SHP77 treated with DMSO at 0.1 percent for 48 hours (cell line): ENCODE measurements around the gene ORAI1.
A peak's percentile ranks its signal among the peaks of the same experiment; 100 is the strongest.
"Not testable (repeated sequence)": the region's sequence is repeated elsewhere in the genome, so short reads cannot be mapped to it uniquely, and the experiment has no call there.

Experiments used
- DNase-seq: peaks from one replicate; lab custom pipeline; 2025; lab: John Stamatoyannopoulos, UW

Gene ORAI1

DNA sequence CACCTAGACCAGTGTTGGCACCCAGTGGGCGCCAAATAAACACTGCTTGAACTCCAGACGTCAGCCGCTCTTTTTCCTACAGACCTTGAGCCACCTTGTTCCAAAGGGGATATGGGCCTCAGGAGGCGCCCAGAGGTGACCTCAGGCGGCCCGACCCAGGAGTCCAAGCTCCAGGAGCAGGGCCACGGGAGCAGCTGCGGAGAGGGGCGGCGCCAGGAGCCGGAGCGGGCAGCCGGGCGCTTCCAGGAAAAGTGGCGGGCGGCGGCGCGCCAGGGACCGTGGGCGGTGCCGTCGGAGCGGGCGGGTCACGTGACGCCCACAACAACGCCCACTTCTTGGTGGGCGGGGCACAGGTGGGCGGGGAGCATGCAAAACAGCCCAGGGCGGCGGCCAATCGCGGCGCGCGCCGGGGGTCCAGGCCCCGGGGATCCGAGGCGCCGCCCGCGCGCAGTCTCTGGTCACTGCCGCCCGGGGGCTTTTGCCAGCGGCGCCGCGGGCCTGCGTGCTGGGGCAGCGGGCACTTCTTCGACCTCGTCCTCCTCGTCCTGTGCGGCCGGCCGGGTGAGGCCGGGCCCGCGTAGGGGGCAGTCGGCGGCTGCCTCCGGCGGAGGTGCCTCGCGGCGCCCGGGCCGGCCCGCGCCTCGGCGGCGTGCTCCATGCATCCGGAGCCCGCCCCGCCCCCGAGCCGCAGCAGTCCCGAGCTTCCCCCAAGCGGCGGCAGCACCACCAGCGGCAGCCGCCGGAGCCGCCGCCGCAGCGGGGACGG lies at the start of gene ORAI1:
TSS of gene ORAI1 (plus strand) at position 444 of the 766 bp plus-strand sequence.
- DNase-seq = peak; percentile 91

DNA sequence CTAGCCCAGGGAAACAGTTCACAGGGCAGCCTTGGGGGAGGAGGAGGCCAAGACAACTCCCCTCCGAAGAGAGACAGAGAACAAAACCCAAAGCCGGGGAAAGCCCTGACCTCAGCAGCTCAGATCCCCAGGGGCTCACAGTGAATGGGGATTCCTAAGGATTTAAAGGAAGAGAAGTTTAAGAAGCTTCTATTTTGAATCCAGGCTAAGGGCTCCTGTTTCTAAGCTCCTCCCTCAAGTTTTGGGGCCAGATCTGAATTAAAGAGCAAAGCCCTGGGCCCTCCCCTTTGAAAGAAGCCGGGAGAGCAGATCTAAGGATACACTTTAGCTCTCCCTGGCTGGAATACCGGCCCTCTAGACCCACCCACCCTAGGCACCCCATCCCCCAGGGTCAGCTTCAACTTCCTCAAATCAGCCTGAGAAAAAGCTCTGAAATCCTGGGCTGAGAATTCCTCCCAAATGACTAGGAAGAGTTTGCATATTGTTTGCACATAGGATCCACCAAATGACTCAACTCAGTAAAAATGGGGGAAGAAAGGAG lies 49.4 kb upstream of the ORAI1 start:
- DNase-seq = no peak

DNA sequence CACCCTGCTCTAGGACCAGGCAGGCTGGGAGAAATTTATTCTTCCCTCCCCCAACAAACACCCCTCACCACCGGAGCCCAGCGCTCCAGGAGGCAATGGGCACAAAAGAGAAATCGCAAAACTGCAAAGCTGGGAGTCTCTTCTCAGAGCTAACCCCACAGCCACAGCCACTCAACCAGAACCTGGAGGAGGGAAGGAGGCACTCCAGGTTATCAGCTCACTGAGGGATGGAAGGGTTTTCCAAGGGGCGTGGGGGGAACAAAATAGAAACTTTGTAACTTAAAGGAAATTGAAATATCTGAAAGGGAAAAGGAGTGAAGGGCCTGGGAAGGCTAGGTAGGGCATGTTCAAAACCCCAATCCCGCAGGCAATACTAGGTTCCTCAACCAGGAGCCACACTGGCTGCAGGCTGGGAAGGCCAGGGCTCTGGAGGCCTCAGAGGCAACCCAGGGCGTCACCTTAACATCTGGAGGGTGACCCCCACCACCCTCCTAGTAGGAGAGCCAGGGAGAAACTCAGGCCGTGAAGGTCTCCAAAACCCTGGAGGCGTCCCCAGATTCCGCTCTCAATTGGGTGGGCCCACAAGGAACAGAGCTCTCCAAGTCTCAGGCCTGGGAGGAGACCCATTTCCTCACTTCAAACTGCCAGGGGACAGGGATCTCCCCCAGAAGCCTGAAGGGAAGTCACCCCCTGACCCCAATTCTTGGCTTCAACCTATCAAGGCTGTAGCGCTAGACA lies 48.7 kb upstream of the ORAI1 start:
- no peak for DNase-seq

DNA sequence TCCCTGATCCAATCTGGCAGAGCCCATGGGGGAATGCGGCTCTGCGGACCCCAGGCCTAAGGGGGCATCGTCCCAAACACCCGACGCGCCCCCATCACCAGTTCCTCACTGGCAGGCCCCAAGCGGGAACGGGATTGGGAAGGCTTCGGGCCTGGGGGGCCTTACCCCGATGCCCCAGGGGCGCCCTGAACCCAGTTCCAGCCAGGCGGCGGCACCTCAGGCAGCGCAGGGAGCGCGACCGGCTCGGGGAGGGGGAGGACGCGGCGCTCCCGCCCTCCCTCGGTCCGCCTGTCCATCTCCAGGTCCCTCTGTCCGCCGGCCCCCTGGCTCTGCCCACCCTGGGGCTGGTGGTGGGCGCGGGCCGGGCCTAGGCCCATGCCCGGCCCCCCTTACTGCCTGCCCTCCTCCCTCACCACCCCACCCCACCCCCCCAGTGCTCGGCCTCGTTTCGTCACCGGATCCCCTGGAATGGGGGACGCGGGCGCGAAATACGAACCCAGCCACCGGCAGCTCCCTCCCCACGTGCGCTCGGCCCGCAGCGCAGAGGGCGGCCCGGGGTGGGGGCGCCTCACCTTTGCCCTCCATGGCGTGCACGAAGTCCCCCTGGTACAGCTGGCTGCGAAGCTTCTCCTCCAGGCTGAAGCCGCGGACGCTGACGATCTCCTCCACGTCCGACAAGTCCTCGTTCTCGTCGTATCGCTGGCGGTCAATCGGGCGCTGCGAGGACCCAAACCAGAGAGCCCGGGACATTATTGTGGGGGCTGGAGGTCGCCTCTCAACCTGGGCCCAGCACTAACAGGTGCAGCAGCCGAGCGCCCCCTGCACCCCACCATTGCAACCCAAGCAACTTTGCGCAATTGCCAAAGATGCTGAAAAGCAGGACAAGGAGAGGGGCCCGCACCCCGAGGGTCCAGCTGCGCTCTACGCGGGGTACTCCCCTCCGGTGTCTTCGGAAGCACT lies 47.8 kb upstream of the ORAI1 start:
- DNase-seq = no peak

DNA sequence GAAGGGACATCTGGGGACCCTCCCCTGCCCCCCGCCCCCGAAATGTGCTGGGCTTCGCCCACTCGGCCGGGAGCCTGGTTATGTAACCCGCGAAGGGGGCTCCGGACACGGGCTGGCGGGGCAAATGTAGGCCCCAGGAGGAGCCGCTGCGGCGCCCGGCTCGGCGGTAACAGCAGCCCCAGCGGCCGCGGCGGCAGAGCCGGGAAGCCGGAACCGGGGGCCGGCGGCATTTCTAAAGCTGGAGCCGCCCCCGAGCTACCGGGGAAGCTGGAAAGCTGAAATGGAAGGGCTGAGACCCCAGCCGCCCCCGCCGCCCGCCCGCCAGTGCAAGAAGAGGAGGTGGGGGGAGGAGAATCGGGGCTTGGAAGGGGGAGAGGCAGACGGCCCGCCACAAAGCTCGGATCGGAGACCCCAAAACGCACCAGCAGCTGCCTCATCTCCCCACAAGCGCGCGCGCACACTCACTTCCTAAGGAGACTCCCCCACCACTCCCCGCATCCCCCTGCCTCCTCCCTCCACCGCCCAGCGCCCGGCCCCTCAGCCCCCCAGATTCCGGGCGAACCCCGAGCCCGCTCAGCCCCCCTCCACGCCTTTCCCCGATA lies 47.0 kb upstream of the ORAI1 start:
- DNase-seq = no peak

DNA sequence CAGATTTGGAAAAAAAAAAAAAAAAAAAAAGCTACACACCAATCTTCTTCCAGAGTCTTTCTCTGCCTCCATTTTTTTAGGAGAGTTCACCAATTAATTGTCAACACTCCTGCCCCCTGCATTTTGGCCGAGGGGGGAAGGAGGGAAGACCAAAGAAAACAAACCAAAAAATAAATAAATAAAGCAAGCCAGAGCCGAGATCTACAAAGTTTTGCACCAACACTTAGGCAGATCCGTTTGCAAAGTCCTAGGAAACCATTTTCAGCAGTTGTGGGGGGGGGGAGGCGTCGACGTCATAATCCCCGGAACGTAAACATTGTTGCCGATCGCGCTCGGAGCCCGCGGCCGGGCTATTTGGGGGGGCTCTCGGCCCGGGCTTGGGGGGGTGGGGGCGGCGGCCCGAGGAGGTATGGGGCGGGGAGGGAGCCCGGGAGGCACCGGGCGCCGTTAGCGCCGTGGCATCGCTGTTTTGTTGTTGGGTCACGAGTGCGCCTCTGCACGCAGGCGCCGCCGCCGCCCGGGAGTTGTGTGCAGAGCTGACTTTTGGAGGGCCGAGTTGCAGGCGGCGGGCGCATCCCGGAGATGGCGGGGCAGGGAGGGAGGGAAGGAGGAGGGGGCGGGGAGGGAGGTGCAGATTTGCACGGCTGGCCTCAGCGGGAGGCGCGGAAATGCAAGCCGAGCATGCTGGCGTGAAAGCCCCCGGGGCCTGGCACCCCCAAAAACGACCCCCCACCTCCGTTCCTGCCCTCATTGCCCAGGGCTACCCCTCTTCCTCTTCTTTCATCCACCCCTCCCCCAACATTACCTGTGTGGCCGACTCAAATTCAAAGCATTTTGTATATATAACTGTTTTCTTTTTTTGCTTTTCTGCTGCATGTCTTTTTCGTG lies 46.1 kb upstream of the ORAI1 start:
- DNase-seq = peak; percentile 20

DNA sequence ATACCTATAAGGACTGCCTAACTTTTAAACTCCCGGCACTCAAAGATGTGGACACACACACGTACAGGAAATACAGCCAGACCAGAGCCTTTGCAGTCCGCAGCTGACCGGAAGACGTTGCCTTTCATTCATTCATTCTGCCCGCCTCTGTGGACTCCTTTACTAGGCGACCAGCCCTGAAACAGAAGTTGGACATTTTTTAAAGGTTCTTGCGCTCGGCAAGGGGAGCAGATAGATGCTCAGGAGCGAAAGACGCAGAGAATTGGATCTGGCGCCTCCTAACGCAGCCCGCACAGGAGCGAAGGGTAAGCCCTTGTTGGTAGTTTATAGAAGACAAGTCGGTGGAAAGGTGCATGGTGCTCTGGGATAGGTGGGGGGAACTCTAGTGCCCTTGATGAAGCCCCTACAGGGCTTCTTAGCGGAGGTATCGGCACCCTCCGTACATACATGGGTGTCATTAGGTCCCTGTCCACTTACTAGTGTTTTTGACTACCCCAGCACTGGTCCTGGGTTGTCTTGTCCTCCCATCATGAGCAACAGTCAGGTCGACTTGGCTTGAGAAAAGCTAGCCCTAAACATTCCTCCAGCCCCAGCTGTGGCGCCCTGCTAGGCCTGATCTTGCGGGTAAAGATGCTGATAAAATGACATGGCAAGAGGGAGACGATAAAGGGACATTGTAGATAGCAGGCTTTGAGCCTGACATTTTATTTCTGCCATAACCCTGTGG lies 45.2 kb upstream of the ORAI1 start, which contains the start of gene KDM2B:
TSS of gene KDM2B (minus strand) at position 65 of the 727 bp plus-strand sequence. CDS start 112 bp downstream, outside the sequence.
- DNase-seq = peak; percentile 61

DNA sequence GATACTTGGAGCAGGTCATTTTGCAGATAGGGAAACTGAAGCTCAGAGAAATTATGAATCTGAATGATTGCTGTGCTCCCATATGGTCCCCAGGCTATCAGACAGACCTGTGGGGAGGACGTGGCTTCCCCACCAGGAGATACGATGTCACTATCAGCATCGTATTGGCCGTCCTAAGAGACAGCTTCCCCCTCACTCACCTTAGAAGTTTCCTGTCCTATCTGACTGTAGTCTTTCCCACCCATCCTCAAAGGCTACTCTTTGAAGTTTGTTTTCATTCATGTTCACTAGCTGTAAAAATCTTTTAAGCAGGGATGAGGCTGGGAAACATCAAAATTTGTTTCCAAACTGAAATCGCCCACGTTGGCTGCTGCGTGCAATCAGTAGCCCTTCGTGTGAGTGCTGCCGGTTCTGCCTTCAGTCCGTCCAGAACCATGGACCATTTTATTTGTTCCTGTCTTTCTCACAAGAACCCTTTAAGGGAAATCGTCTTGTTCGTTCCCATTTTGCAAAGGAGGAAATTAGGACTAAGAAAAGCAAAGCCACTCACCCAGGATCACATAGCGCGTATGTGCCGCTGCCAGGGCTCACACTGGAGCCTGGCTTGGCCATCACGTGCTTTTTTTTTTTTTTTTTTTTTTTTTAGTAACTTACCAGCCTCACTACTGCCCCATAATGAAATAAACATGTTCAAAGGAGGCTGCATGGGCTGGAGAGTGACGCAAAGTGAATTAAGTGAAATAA lies 44.5 kb upstream of the ORAI1 start:
- DNase-seq = no peak

DNA sequence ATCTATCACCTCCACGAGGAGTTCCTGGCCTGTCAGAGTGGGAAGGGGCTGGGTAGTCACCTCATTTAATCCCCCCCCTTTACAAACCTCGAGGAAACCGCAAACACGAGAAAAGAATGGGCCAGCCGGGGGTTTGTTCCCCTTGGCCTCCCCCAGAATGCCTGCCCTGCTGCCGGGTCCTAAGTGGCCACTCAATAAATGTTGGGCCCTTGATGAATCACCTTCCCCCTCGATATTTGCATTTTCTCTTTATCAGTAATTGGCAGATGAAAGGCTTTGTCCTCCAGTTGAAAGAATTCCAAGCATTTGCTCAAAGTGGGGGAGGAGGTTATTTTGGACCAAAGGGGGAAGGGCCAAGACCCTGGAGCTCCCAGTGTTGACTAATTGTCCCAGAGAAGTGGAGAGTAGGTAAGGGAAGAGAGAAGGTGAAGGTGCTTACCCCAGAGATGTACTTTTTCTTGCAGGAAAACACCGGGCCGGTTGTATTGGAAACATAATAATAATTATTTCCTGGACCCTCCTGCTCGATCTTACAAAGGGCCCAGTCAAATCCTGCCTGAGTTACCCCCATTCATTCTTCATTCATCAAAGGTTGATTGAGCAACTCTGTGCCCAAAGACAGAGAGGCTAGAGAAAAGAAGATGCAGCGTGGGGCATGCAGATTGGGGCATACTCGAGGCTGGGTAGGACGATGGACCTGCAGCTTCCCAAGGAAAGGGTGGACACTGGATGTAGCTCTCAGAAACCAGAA lies 43.6 kb upstream of the ORAI1 start:
- no peak for DNase-seq

DNA sequence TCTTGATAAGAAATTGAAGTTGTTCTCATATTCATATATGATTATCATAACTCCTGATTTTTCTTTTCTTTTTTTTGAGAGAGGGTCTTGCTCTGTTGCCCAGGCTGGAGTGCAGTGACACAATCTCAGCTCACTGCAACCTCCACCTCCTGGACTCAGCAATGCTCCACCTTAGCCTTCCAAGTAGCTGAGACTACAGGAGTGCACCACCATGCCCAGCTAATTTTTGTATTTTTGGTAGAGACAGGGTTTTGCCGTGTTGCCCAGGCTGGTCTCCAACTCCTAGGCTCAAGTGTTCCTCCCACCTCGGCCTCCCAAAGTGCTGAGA lies 43.0 kb upstream of the ORAI1 start:
- not testable (repeated sequence) for DNase-seq

DNA sequence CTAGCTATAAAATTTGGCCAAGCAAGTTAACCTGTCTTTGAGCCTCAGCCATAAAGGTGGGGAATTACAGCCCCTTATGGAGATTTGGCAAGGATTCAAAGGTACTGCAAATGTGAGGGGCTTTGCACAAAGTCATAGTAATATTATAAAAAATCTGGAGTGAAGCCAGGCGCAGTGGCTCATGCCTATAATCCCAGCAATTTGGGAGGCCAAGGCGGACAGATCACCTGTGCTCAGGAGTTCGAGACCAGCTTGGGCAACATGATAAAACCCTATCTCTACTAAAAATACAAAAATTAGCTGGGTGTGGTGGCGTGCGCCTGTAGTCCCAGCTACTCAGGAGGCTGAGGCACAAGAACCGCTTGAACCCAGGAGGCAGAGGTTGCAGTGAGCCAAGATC lies 41.4 kb upstream of the ORAI1 start:
- DNase-seq = not testable (repeated sequence)

DNA sequence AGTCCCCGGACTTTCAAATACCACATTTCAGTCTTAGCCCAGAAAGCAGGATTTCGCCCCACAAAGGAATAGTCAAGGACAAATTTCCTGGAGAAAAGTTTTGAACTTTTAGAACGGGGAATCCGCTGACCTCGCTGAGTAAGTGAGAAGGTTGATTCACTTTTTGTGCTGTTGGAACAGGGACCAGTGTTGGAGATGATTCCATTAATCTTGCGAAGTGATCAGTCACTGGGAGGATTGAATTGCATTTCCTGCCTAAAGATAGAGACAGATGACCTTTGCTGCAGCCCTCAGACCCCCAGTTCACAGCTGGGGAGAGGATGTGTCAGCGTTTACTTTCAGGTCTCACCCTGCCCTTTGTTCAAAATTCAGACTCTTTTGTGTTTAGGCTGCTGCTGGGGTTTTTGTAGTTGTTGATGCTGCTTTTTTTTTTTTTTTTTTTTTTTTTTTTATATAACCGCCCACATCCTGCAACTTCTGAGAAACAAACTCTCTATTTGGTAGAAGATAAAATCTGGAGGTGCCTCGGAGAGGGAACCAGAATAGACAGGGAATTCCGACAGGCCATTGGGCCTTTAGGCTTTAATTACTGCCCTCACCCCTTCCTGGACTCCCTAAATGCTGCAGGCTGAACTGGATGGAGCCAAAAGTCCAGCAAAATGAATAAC lies 35.7 kb upstream of the ORAI1 start:
- no peak for DNase-seq

DNA sequence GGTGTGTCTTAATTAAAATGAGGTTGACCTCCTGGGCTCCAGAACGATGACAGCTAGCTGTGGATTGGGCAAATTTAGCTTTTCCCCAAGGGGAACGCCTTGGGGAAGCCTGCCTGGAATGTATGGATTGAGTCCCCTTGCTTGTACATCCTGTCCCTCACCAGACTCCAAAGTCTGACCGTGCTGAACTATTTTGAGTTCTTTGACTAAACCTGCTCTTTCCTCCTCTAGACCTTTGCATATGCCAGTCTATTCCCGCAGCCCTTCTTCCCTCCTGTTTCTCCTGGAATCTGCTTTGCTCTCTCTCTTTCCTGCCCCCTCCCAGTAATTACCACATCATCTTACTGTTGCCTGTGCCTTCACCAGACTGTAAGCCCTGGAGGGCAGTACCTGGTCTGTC lies 34.0 kb upstream of the ORAI1 start:
- DNase-seq = no peak

DNA sequence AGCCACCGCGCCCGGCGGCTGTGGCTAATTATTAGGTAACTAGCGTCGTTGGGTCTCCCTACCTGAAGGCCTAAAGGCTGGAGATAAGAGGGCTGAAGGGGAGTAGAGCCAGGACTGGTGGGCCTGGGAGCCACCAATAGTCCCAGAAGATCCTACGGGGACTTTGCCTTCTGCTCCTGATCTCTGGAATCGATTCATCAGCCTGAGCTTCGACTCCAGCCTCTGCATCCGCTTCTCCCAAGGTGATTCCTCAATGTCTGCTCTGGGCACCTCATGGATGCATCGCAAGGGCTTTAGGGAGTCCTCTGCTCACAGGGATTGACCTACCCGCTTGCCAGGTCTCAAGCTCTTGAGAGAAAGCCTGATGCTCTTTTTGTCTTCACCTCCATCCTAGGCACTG lies 30.8 kb upstream of the ORAI1 start:
- no peak for DNase-seq

DNA sequence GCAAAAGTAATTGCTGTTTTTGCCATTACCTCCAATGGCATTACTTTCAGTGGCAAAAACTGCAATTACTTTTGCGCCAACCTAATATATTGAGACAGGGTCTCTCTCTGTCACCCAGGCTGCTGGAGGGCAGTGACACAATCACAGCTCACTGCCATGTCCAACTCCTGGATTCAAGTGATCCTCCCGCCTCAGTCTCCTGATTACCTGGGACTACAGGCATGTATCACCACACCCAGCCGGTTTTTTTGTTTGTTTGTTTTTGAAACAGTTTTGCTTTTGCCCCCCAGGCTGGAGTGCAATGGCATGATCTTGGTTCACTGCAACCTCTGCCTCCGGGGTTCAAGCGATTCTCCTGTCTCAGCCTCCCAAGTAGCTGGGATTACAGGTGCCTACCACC lies 29.8 kb upstream of the ORAI1 start:
- DNase-seq = no peak

DNA sequence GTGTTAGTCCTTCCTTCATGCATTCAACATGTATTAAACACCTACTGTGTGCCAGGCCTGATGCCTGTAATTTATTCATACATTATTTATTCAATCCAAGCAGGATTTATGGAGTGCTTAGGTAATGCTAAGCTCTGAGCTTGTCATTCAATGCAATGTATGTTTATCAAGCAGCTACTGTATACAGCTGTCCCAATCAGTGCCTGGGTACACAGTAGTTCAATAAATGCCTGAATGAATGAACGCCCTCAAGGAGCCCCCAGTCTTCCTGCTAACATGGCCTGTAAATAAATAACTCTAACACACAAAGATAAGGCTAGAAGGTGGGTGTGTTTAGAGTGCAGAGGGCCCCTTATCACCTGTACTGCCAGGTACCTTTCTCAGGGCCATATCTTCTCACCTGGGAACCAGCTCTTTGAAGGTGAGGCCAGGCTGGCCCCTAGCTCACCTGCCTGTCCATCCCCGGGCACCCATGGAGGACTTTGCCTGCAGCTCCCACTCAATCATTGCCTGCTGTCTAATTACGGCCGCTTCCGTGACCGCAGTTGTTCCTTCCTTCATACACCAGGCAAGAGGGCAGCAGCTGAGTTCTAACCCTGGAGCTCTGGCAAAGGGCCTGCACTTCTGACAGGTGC lies 25.5 kb upstream of the ORAI1 start:
- DNase-seq = no peak

DNA sequence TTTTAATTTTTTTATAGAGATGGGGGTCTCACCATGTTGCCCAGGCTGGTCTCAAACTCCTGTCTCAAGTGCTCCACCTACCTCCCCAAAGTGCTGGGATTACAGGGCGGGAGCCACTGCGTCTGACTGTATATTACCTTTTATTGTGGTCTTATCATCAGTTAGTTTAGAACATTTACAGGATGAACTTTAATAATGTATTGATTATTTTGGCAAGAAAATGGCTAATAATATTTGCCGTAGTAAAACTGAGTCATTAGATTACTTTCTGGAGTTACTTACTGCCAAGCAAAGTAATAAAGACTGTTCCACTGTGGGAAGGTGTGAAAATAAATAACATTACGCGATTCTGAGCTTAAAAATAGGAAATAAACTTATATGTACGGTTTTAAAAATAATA lies 23.6 kb upstream of the ORAI1 start:
- no peak for DNase-seq
